Osteoblast (primary cell): Measurements from ENCODE around the gene NKD2. TPM values are rescaled to one million over a fixed set of nuclear protein-coding genes. Genes with fewer than 3 reads are reported as not detected.
A peak's percentile ranks its signal among the peaks of the same experiment; 100 is the strongest.

Experiments used
- DNase-seq: peaks from one replicate; pipeline ENCODE4 v3.0.0; 2011; ENCODE audit warnings: low spot score, mixed read lengths; ENCODE audit not compliant: insufficient read length; ENCODE audit errors: missing footprints
- H2AFZ ChIP-seq: 2 replicates; pipeline ENCODE4 v1.6.0; 2011; ENCODE audit warnings: mild to moderate bottlenecking, low read length
- H3K27ac ChIP-seq: 2 replicates; pipeline ENCODE4 v1.5.1; 2011; ENCODE audit warnings: mild to moderate bottlenecking, low read depth, low read length, moderate library complexity
- H3K27me3 ChIP-seq: 2 replicates; pipeline ENCODE4 v1.6.0; 2012; ENCODE audit warnings: mild to moderate bottlenecking, control low read depth, inconsistent platforms, low read length, moderate library complexity; ENCODE audit not compliant: insufficient read depth
- H3K36me3 ChIP-seq: 2 replicates; pipeline ENCODE4 v1.5.1; 2011; ENCODE audit warnings: mild to moderate bottlenecking, low read length, control low read depth, moderate library complexity; ENCODE audit not compliant: insufficient read depth
- H3K4me1 ChIP-seq: 2 replicates; pipeline ENCODE4 v1.5.1; 2011; ENCODE audit warnings: mild to moderate bottlenecking, low read length, control low read depth, moderate library complexity; ENCODE audit not compliant: insufficient read depth
- H3K4me2 ChIP-seq: 2 replicates; pipeline ENCODE4 v1.6.0; 2011; ENCODE audit warnings: mild to moderate bottlenecking, low read length; ENCODE audit not compliant: insufficient read depth
- H3K4me3 ChIP-seq: fragments of 200-600 bp; sonication (generic); 3 replicates; pipeline ENCODE4 v1.5.1; 2012; ENCODE audit warnings: mild to moderate bottlenecking, low read length, inconsistent platforms; ENCODE audit not compliant: insufficient read depth
- H3K79me2 ChIP-seq: 2 replicates; pipeline ENCODE4 v1.6.0; 2012; ENCODE audit warnings: mild to moderate bottlenecking, low read length, control low read depth, inconsistent platforms; ENCODE audit not compliant: insufficient read depth
- H3K9me3 ChIP-seq: 2 replicates; pipeline ENCODE4 v1.5.1; 2011; ENCODE audit warnings: low read depth, low read length, control low read depth
- H4K20me1 ChIP-seq: 2 replicates; pipeline ENCODE4 v1.6.0; 2012; ENCODE audit warnings: mild to moderate bottlenecking, low read length, control low read depth; ENCODE audit not compliant: insufficient read depth
- CTCF ChIP-seq: IDR thresholded peaks from 2 replicates; pipeline ENCODE4 v1.5.1; 2011; ENCODE audit warnings: mild to moderate bottlenecking, low read depth, low read length, moderate library complexity; ENCODE audit errors: extremely low read depth
- total RNA-seq: library from RNA; depleted of rRNA; stranded (reverse); fragments of >200 nt; gene quantifications from 2 replicates; pipeline ENCODE4 v1.2.3, GENCODE V29; 2012

Gene NKD2
- total RNA-seq, 1 donor, result under 0.01 TPM

- TF ChIP-seq CTCF, result no peak
- H3K4me1 ChIP-seq, result no peaks in the 10 kb centered on the region
- H2AFZ ChIP-seq, result no peak overlapping the region
- no peaks in the 10 kb centered on the region for H3K36me3 ChIP-seq
- H3K4me3 ChIP-seq, result no peak overlapping the region
- H3K4me2 ChIP-seq, result no peak overlapping the region
- H3K27me3 ChIP-seq, result no peaks in the 10 kb centered on the region
- peak; percentile 81 for DNase-seq
- no peak overlapping the region for H3K27ac ChIP-seq
- H4K20me1 ChIP-seq, result no peaks in the 10 kb centered on the region
- no peaks in the 10 kb centered on the region for H3K79me2 ChIP-seq
- H3K9me3 ChIP-seq, result no peaks in the 10 kb centered on the region
Observed at GRCh38 chr5:1067141-1068121, 58.8 kb downstream of the NKD2 start.

- Histone ChIP-seq H3K27ac (no peak overlapping the region), H4K20me1 (no peaks in the 10 kb centered on the region), H3K27me3 (no peaks in the 10 kb centered on the region), H2AFZ (no peak overlapping the region), H3K4me2 (no peak overlapping the region), H3K79me2 (no peaks in the 10 kb centered on the region), H3K4me3 (no peak overlapping the region), H3K9me3 (no peaks in the 10 kb centered on the region), H3K36me3 (no peaks in the 10 kb centered on the region), H3K4me1 (no peaks in the 10 kb centered on the region)
- DNase-seq, result peak; percentile 80
- TF ChIP-seq CTCF, result no peak
Observed at GRCh38 chr5:1068204-1068894, 59.7 kb downstream of the NKD2 start.

GRCh38 chr5:1068895-1069719 lies 60.5 kb downstream of the NKD2 start:
- DNase-seq, result peak; percentile 70
- no peaks in the 10 kb centered on the region for H4K20me1 ChIP-seq
- H3K4me1 ChIP-seq, result no peaks in the 10 kb centered on the region
- no peaks in the 10 kb centered on the region for H3K27me3 ChIP-seq
- TF ChIP-seq CTCF, result no peak
- H2AFZ ChIP-seq, result no peak overlapping the region
- H3K4me2 ChIP-seq, result no peak overlapping the region
- no peak overlapping the region for H3K27ac ChIP-seq
- H3K36me3 ChIP-seq, result no peaks in the 10 kb centered on the region
- H3K9me3 ChIP-seq, result no peaks in the 10 kb centered on the region
- H3K4me3 ChIP-seq, result no peak overlapping the region
- no peaks in the 10 kb centered on the region for H3K79me2 ChIP-seq
